DND-41 (cell line): Measurements from ENCODE around the gene ASPM.

Experiments used
- ATAC-seq: fragments of 200-7000 bp; cut with Tn5 transposase; 3 replicates; pipeline ENCODE4 v1.9.1; 2021; ENCODE audit warnings: low read depth; ENCODE audit not compliant: insufficient read depth
- DNase-seq: peaks from one replicate; pipeline ENCODE4 v3.0.0-alpha.2; 2020
- H2AFZ ChIP-seq: 2 replicates; pipeline ENCODE4 v1.6.0; 2012; ENCODE audit warnings: low read depth, low read length
- H3K27ac ChIP-seq: 2 replicates; pipeline ENCODE4 v1.5.1; 2012; ENCODE audit warnings: low read length, inconsistent platforms
- H3K27me3 ChIP-seq: fragments of 200-600 bp; sonication (generic); 2 replicates; pipeline ENCODE4 v1.6.0; 2012; ENCODE audit warnings: low read length, mild to moderate bottlenecking, inconsistent platforms; ENCODE audit not compliant: insufficient read depth, poor library complexity
- H3K36me3 ChIP-seq: 2 replicates; pipeline ENCODE4 v1.5.1; 2012; ENCODE audit warnings: low read length, inconsistent platforms; ENCODE audit not compliant: insufficient read depth
- H3K4me1 ChIP-seq: 2 replicates; pipeline ENCODE4 v1.5.1; 2012; ENCODE audit warnings: mild to moderate bottlenecking, low read length; ENCODE audit not compliant: insufficient read depth
- H3K4me2 ChIP-seq: 2 replicates; pipeline ENCODE4 v1.6.0; 2012; ENCODE audit warnings: mild to moderate bottlenecking, moderate library complexity, low read length, inconsistent platforms; ENCODE audit not compliant: insufficient read depth
- H3K4me3 ChIP-seq, 2 experiments: fragments of 200-600 bp in 1 of 2; shearing (Covaris generic) in 1 of 2; 2 replicates each; pipeline ENCODE4 v1.5.1; 2012 to 2016; ENCODE audit warnings: inconsistent platforms in 2 of 2, low read length in 2 of 2, mild to moderate bottlenecking in 2 of 2, low read depth in 1 of 2, moderate library complexity in 1 of 2
- H3K79me2 ChIP-seq: 2 replicates; pipeline ENCODE4 v1.6.0; 2012; ENCODE audit warnings: low read length, inconsistent platforms; ENCODE audit not compliant: insufficient read depth
- H3K9ac ChIP-seq: 2 replicates; pipeline ENCODE4 v1.6.0; 2012; ENCODE audit warnings: low read depth, mild to moderate bottlenecking, inconsistent platforms, low read length, moderate library complexity
- H3K9me3 ChIP-seq: 2 replicates; pipeline ENCODE4 v1.5.1; 2012; ENCODE audit warnings: low read length, moderate library complexity, mild to moderate bottlenecking, inconsistent platforms; ENCODE audit not compliant: insufficient read depth, severe bottlenecking
- H4K20me1 ChIP-seq: 2 replicates; pipeline ENCODE4 v1.6.0; 2012; ENCODE audit warnings: low read length; ENCODE audit not compliant: insufficient read depth
- EZH2 ChIP-seq: IDR thresholded peaks from 3 replicates; pipeline ENCODE4 v1.6.1; 2012; ENCODE audit warnings: borderline replicate concordance, low read depth, mild to moderate bottlenecking, moderate library complexity, low read length, inconsistent platforms; ENCODE audit not compliant: severe bottlenecking
- TF ChIP-seq, protein P1 (sequence below): IDR thresholded peaks from 2 replicates; pipeline ENCODE4 v1.5.1; 2012; ENCODE audit warnings: borderline replicate concordance, low read length, moderate library complexity, mild to moderate bottlenecking; ENCODE audit not compliant: poor library complexity, severe bottlenecking; ENCODE audit errors: extremely low read depth

ASPM gene

GRCh38 chr1:197171531-197171930, 25.1 kb upstream of the ASPM start:
- DNase-seq (no peak), ATAC-seq (no peak)
- Histone ChIP-seq H2AFZ (no peak overlapping the region), H3K27ac (no peak overlapping the region), H3K4me2 (no peak overlapping the region), H3K36me3 (peaks cover 64% of the 10 kb centered on the region), H4K20me1 (no peaks in the 10 kb centered on the region), H3K4me1 (no peaks in the 10 kb centered on the region), H3K9me3 (no peaks in the 10 kb centered on the region), H3K79me2 (no peaks in the 10 kb centered on the region), H3K4me3 (no peak overlapping the region), H3K9ac (no peak overlapping the region), H3K27me3 (no peaks in the 10 kb centered on the region)
- TF ChIP-seq EZH2: no peak
- TF ChIP-seq, protein P1, sequence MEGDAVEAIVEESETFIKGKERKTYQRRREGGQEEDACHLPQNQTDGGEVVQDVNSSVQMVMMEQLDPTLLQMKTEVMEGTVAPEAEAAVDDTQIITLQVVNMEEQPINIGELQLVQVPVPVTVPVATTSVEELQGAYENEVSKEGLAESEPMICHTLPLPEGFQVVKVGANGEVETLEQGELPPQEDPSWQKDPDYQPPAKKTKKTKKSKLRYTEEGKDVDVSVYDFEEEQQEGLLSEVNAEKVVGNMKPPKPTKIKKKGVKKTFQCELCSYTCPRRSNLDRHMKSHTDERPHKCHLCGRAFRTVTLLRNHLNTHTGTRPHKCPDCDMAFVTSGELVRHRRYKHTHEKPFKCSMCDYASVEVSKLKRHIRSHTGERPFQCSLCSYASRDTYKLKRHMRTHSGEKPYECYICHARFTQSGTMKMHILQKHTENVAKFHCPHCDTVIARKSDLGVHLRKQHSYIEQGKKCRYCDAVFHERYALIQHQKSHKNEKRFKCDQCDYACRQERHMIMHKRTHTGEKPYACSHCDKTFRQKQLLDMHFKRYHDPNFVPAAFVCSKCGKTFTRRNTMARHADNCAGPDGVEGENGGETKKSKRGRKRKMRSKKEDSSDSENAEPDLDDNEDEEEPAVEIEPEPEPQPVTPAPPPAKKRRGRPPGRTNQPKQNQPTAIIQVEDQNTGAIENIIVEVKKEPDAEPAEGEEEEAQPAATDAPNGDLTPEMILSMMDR: no peak

DNA sequence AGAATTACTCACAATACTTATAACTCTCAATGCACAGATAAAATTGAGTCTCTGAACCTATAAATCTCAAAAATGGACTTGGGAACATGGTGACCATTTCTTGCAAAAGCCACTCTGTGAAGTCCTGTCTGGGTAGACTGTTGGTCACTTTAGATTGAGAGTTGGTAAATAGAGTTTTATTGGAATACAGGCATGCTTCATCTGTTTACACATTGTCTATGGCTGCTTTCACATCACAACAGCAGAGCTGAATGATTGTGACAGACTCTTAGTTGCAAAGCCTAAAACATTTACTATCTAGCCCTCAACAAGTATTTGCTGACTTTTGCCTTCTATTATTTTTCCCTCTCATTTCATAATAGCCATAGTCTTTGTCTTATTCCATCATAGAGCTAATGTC, 24.1 kb upstream of the ASPM start:
- Histone ChIP-seq H3K36me3 (peaks cover 55% of the 10 kb centered on the region), H3K4me3 (no peak overlapping the region), H2AFZ (no peak overlapping the region), H3K9me3 (no peaks in the 10 kb centered on the region), H4K20me1 (no peaks in the 10 kb centered on the region), H3K27ac (no peak overlapping the region), H3K9ac (no peak overlapping the region), H3K4me2 (no peak overlapping the region), H3K4me1 (no peaks in the 10 kb centered on the region), H3K79me2 (no peaks in the 10 kb centered on the region), H3K27me3 (no peaks in the 10 kb centered on the region)
- ATAC-seq: no peak
- DNase-seq: no peak
- TF ChIP-seq, protein P1: no peak
- TF ChIP-seq EZH2: no peak

GRCh38 chr1:197159461-197159860, 13.0 kb upstream of the ASPM start:
- no peaks in the 10 kb centered on the region for H3K79me2 ChIP-seq
- DNase-seq (no peak), ATAC-seq (no peak)
- no peaks in the 10 kb centered on the region for H3K4me1 ChIP-seq
- no peaks in the 10 kb centered on the region for H3K27me3 ChIP-seq
- H2AFZ ChIP-seq: no peak overlapping the region
- no peak overlapping the region for H3K9ac ChIP-seq
- no peaks in the 10 kb centered on the region for H4K20me1 ChIP-seq
- no peaks in the 10 kb centered on the region for H3K9me3 ChIP-seq
- no peak overlapping the region for H3K27ac ChIP-seq
- TF ChIP-seq, protein P1: no peak
- no peak for TF ChIP-seq EZH2
- H3K4me2 ChIP-seq: no peak overlapping the region
- H3K4me3 ChIP-seq: no peak overlapping the region
- H3K36me3 ChIP-seq: peaks cover 26% of the 10 kb centered on the region

GRCh38 chr1:197156692-197157091, 10.2 kb upstream of the ASPM start:
- no peaks in the 10 kb centered on the region for H4K20me1 ChIP-seq
- no peak overlapping the region for H2AFZ ChIP-seq
- H3K9me3 ChIP-seq: no peaks in the 10 kb centered on the region
- DNase-seq (no peak), ATAC-seq (peak; percentile 47; the same call in 1 of the 3 replicates)
- no peaks in the 10 kb centered on the region for H3K79me2 ChIP-seq
- H3K27me3 ChIP-seq: no peaks in the 10 kb centered on the region
- no peaks in the 10 kb centered on the region for H3K4me1 ChIP-seq
- H3K36me3 ChIP-seq: peaks cover 18% of the 10 kb centered on the region
- no peak overlapping the region for H3K4me3 ChIP-seq
- H3K4me2 ChIP-seq: no peak overlapping the region
- H3K9ac ChIP-seq: no peak overlapping the region
- no peak for TF ChIP-seq EZH2
- no peak overlapping the region for H3K27ac ChIP-seq
